HG03066 (cell line): Measurements from ENCODE around the gene IFI27.
"Not testable (repeated sequence)": the region's sequence is repeated elsewhere in the genome, so short reads cannot be mapped to it uniquely, and the experiment has no call there.

Experiments
- ATAC-seq: cut with Tn5 transposase; IDR thresholded peaks from one replicate; pipeline ENCODE4 v1.9.1; 2021; ENCODE audit warnings: low read depth; ENCODE audit not compliant: unreplicated experiment

Gene IFI27

DNA sequence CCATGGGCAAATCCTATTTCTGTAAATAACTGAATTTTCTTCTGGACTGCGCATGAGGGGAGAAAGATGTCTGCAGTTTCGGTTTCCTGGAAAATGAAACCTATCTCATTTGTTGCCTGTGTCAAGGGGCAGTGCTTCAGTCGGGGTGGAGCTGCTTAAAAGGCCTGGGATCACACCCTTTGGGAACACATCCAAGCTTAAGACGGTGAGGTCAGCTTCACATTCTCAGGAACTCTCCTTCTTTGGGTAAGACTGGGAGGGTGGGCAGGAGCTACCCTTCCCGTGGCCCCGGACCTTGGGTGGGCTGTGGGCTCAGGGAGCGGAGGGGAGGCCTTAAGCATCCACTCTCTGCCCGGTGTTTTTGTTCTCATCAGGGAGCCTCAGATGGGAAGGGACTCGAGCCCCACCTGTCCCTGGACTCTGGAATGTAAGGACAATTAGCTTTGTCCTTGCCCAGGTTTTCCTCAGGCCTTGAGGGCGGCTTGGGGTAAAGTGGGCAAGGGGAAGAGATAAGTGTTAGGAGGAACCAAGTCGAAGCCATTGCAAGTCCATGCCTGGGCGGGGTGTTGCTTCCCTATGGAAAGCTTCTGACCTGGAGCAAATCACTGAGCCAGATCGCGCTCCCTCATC is at the start of gene IFI27:
TSS of gene IFI27 (plus strand) at position 185 of the 630 bp plus-strand sequence.
- ATAC-seq = no peak

DNA sequence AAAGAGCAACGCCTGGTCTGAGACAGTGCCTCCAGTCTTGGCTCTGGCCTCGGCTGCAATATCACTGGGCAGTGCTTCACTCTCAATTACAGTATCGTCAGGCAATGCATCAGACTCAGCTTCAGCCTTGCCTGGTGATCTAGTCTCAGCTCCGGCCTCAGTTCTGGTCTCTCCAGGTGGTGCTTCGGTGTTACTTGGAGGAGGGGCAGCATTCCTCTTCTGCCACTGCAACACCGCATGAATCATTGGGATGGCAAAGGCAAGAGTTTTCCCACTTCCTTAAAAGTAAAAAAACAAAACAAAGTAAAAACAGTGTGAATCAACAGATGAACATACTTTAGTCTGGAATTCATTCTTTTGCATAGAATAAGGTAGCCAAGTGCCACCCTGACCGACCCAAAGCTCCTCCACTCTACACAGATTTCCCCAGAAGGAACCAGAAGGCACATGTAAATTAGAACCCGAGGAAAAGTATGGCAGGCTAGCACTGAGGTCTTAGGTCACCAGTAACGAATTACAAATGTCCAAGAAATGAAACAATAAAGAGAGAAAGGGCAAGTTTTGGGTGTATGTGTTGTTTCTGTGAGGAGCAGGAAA is 48.1 kb upstream of the IFI27 start:
- no peak for ATAC-seq

DNA sequence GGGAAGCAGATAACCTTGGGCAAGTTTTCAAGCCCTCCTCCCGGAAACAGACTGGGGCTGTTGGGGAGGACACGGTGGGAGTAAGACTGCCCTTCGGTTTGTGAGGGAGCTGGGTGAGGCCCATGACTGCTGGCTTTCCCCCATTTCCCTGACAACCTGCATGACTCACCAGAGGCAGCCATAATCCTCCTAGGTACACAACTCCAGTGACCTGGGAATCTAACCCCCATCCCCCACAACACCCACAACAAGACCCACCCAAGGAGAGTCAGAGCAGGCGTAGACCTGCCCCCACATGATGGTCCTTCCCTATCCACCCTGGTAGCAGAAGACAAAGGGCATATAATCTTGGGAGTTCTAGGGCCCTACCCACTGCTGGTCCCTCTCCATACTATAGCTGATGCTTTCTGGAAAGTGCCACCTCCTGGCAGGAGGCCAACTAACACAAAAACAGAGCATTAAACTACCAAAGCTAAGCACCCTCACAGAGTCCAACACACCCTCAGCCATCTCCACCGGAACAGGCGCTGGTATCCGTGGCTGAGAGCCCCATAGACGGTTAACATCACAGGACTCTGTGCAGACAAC is 44.4 kb upstream of the IFI27 start:
- no peak for ATAC-seq

DNA sequence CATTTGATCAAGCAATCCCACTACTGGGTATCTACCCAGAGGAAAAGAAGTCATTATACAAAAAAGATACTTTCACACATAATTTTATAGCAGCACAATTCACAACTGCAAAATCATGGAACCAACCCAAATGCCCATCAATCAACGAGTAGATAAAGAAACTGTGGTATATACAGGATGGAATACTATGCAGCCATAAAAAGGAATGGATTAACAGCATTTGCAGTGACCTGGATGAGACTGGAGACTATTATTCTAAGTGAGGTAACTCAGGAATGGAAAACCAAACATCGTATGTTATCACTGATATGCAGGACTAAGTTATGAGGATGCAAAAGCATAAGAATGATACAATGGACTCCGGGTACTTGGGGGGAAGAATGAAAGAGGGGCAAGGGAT is 38.5 kb upstream of the IFI27 start:
- ATAC-seq = not testable (repeated sequence)

DNA sequence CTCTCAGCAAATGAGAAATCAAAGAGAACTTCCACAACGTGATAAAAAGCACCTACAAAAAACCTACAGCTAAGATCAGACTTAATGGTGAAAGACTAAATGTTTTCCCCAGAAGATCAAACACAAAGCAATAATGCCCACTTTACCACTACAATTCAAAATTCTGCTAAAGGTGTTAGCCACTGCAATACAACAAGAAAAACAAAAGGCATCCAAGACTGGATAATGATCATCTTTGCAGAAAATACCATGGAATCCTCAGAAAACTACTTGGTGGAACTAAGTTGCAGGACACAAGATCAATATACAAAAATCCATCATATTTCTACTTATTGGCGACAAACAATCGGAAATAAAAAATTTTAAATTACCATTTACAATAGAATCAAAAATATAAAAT is 36.0 kb upstream of the IFI27 start:
- ATAC-seq = no peak

DNA sequence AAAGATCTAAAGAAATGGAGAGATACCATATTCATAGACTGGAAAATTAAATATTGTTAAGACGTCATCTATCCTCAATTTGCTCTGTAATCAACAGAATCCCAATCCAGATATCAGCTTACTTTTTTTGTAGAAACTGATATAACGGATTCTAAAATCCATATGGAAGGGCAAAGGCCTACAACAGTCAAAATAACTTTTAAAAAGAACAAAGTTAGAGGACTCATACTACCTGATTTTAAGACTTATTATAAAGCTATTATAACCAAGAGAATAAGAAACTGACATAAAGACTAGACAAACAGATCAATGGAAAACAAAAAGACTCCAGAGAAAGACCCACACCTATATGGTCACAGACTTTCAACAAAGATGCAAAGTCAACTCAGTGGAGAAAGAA is 35.5 kb upstream of the IFI27 start:
- ATAC-seq = no peak

DNA sequence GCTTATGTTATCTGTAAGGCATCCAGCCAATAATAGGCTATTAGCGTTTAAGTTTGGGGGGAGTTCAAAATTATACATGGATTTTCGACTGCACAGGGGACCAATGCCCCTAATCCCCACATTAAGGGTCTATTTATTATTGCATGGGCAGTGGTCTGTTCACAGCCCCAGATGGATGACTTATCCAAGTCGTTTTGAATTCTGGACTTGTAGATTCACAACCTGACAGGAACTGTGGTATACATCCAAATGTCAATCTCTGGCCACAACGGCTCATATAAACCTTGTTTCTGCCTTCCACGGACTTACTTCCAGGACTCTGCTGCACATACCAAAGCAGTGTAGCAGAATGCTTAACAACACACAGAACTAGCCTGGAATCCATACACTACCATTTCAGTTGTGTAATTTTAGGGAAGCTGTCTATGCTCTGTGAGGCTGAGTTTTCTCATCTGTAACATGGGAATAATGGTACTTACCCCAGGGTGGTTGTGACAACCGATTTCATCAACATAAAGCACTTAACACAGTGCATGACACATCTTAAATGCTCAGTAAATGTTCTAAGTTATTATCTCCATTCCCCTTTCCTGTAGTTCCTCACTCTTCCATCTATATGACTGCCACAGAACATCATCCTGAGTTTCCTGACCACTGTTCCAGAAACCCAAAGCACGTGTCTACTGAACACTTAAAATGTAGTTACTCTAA is 33.3 kb upstream of the IFI27 start:
- ATAC-seq = no peak

DNA sequence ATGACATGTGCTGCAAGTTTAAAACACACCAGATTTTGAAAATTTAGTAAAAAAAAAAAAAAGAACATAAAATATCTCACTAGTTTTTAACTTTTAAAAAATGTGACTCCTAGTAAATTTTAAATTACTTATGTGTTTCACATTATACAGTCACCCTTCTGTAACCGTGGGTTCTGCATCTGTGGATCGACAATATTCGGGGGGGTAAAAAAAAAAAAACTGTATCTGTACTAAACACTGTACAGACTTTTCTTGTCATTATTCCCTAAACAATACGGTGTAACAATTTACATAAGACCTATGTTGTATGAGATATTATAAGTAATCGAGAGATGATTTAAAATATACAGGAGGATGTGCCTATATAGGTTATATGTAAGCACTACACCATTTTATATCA is 32.7 kb upstream of the IFI27 start:
- ATAC-seq = no peak

DNA sequence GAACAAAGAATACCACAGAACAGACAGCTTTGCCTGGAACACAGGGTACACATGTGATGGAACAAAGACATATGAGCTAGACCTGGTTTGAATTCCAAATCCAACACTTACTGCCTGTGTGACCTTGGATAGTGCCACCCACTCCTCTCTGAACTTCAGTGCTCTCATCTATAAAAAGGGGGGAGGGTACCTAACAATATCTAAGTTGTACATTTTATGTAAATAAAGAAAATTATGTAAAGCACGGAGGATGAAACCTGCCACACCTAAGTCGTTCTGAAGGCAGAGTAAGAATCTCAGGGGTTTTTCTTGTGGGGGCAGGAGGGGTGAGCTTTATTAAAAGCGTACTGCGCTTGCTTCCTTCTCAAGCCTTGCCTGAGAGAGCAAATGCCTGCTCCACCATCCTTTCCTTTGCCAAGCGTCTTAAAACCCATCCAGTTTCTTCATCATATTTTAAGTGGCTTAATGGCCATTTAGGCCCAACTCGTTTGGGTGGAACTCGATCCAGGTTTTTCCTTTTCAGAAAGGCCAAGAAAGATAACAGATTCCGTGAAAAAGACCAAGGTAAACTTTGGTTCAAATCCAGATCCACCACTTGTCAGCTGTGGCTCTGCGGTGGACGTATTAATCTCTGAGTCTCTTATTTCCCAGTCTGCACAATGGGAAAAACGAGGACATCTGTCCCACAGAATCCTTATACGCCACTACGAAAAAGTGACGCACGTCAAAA is 30.5 kb upstream of the IFI27 start:
- ATAC-seq = no peak

DNA sequence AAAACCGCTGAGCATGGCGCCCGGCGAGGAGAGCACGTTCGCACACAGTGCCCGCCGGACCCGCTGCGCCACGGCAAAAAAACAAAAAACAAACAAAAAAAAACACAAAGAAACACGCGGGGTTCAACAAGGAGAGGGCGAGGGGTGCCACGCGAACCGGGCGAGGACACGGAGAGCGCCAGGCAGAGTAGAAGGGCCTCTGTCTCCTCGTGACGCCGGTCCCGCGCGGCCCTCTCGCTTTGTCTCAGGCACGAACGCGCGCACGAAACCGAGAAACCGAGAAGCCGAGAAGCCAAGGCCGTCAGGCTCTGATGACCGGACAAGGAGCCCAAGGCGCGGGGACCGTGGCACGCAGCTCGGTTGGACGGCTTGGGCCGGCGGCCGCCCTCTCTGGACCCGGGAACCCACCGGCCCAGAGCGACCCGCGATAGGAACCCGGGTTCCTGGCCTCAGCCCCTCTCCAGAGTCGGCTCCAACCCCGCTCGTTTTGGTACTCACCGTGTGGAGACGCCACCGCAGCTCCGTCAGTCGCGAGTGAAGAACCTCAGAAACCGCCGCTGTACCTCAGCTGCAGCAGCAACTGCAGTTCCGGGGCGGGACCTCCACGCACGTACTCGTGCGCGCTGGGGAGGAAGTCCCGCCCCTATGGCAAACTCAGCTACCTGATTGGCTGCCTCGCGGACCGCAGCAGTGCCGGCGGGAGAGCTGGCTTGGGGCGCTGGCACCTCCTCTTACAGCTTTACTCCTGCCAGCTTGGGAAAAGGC is 29.7 kb upstream of the IFI27 start, which contains the start of the genes DDX24 and IFI27L1:
TSS of gene DDX24 (minus strand) at position 582 of the 765 bp plus-strand sequence. CDS start 1,460 bp downstream, outside the sequence.
TSS of gene IFI27L1 (plus strand) at position 690 of the 765 bp plus-strand sequence. CDS start 15,628 bp downstream, outside the sequence.
- peak; percentile 97 for ATAC-seq

DNA sequence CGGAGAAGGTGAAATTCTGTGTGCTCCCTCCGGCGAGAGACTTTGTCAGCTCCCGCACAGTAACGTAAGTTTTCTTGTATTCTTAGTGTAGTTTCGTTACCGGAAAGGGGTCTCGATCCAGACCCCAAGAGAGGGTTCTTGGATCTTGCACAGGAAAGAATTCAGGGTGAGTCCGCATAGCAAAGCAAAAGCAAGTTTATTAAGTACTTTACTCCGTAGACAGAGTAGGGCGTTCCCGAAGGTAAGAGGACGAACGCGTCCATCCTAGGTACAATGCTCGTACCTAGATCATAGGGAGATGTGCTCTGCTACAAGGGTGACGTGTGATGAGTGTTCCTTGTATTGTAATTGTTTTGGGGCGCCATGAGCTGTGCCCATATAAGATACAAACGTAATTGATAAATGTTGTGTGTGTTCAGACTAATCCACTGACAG is 29.1 kb upstream of the IFI27 start:
- peak; percentile 18 for ATAC-seq

DNA sequence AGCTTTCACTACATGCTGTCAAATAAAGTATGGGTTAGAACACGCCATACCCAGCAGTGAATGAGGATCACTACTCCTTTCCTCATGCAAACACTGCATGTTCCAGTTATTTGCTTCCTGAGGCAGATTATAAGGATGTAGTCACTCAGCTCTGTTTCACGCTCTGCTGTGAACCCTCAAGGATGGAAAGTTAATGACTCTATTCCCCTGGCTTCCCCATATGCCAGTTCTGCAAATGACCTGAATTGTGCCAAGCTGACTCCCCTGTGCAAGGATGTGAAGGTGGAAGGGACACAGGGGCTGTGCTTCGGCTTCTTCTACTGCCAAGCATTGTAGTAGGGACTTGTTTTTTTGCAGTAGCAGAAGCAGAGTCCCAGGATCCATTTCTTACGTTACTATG is 22.6 kb upstream of the IFI27 start:
- no peak for ATAC-seq

DNA sequence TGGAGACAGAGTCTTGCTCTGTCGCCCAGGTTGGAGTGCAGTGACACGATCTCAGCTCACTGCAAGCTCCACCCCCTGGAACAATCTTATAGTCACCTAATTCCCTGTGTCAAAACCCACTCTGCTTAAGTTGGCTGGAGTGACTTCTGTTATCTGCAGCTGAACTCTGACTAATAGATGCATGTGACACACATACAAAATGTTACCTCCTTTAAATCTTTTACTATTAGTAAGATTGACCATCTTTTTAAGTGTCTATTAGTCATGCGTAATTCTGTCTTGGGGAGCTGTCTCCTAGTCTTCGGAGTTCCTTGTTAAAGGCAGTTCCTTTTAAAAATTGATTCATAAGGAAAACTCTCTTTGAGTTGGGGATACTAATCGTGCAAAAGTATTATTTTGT is 22.0 kb upstream of the IFI27 start:
- ATAC-seq = no peak

DNA sequence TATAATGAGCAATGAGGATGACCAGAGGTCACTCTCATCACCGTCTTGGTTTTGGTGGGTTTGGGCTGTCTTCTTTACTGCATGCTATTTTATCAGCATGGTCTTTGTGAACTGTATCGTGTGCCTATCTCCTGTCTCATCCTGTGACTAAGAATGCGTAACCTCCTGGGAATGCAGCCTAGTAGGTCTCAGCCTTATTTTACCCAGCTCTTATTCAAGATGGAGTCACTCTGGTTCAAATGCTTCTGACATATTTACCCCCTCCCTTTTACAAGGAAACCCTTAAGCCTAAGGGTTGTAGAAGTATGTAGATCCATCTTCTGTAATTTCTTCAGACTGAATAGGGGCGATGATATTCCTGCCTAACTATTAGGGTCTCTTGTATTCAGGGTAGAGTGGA is 21.1 kb upstream of the IFI27 start:
- ATAC-seq = no peak

DNA sequence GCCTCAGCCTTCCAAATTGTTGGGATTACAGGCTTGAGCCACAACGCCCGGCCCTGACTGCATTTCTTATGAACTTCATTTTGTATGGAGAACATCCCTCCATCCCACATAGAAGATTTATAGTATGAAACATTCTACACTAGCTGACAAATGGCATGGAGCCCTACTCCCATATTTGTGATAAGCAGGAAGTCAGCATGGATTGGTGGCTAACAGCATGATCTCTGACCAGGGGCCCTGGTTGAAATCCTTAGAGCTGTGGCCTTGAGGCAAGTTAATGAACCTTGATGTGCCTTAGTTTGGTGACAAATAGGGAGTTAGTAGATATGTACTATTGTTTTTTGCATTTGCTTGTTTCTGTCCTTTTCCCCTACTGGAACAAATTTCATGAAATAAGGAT is 17.1 kb upstream of the IFI27 start:
- no peak for ATAC-seq

DNA sequence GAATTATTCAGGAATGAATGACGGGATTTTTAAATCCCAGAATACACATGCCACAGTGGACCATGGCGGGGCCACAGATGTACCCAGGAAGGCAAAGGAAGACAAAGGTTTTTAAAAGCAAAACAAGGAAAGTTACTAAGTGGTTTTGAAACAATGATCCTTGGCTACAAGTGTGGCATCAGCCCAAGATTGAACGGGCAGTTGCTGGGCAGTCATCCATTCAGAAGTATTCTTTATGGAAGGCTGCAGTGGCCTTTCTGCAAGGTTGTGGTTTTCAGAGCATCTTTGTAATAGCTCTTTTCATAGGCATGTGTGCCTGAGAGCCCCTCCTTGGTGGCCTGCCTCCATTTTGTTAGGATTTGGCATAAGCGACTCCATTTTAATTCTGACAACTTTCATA is 13.4 kb upstream of the IFI27 start:
- no peak for ATAC-seq

DNA sequence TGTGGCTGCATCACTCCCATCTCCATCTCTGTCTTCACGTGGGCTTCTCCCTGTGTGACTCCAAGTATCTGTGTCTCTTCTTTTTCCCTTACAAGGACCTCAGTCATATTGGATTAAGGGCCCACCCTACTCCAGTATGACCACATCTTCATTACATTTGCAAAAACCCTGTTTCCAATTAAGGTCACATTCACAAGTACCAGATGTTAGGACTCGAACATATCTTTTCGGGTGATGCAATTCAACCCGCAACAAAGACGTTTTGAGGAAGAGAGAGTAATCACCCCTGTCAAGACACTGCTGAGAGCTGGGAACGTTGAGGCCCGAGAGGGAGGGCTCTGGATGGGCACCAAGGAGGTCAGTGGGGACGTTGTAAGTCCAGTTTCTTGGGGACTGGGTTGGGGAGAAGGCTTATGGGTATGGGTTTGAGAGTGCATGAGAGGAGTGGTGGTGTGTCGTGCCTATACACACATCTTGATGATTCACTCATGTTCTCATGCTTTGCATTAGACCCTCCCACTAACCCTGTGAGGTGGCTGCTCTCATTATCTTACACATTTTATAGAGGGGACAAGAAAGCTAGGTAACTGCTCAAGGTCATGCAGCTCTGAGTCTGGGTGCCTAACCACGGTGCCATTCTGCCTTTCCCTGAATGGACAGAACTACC is 12.1 kb upstream of the IFI27 start:
- ATAC-seq = no peak

DNA sequence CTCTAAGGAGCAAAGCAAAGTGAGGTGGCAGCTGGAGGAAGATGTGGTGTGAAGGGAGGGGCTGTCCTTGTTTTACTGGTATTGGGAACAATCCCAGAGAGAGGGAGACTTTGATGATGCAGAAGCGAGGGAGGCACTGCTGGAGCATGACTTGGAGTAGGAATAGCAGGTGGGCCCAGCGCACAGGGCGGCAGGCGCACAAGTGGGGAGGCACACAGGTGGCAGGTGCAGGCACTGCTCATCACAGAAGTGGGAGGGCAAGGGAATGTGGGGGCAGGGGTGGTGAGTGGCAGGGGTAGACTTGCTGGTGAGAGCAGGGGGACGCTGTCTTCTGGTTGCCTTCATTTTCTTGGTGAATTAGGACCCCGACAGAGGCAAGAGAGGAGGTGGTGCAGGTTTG is 11.5 kb upstream of the IFI27 start:
- no peak for ATAC-seq

DNA sequence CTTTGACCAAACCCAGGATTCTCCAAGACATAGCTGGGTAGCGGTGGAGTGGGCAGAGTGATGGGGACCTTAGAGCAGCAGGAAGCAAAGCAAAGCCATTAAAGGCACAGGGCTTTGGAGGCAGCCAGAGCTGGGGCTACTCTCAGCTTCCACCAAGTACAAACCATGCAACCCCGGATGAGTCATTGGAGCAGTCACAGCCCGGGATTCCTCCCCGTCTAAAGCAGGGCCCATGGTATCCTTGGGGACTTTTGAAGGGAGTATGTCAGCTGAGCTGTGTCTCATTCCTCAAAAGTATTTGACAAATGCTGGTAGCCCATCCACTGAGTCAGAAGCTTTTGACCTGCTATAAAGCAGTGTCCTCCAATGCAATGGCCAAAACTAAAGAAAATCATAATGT is 9.7 kb upstream of the IFI27 start:
- no peak for ATAC-seq
